HepG2 (cell line): ENCODE results near the gene SFR1. TPM values are rescaled to one million over a fixed set of nuclear protein-coding genes. Genes with fewer than 3 reads are reported as not detected.

Source experiments
- GABPB1 ChIP-seq: IDR thresholded peaks from 2 replicates; pipeline ENCODE4 v1.6.1; 2016; ENCODE audit warnings: mild to moderate bottlenecking, missing genetic modification reagents, moderate library complexity, missing compliant biosample characterization
- HOXA7 ChIP-seq: sonication (generic); formaldehyde crosslinking; IDR thresholded peaks from 2 replicates; pipeline ENCODE4 v1.8.1; 2022; ENCODE audit warnings: mild to moderate bottlenecking, missing genetic modification reagents, moderate library complexity
- RBFOX2 ChIP-seq: fragments of 200-400 bp; formaldehyde crosslinking; IDR thresholded peaks from 2 replicates; pipeline ENCODE4 v1.6.1; 2017; ENCODE audit warnings: low read depth, mild to moderate bottlenecking, low read length
- SETDB1 ChIP-seq: sonication (generic); formaldehyde crosslinking; IDR thresholded peaks from 2 replicates; pipeline ENCODE4 v1.5.1; 2020; ENCODE audit warnings: missing genetic modification reagents, mild to moderate bottlenecking, borderline replicate concordance
- TEAD3 ChIP-seq: optimal IDR thresholded peaks from 2 replicates; pipeline ENCODE3; 2016; ENCODE audit warnings: borderline replicate concordance
- ZBTB40 ChIP-seq, 2 experiments: fragments of 450-650 bp in 1 of 2; sonication (generic) in 1 of 2; formaldehyde crosslinking in 1 of 2; IDR thresholded peaks; 2 replicates each; pipeline versions ENCODE4 v1.6.1 to v1.8.0; 2016 to 2022; ENCODE audit warnings: antibody characterized with exemption in 1 of 2, mild to moderate bottlenecking in 1 of 2, missing genetic modification reagents in 1 of 2
- ZC3H4 ChIP-seq: sonication (generic); formaldehyde crosslinking; IDR thresholded peaks from 2 replicates; pipeline ENCODE4 v1.4.0; 2020; ENCODE audit warnings: missing genetic modification reagents, borderline replicate concordance
- ZNF207 ChIP-seq: fragments of 450-650 bp; IDR thresholded peaks from 2 replicates; pipeline ENCODE4 v1.6.1; 2016; ENCODE audit warnings: antibody characterized with exemption, borderline replicate concordance
- ZNF331 ChIP-seq: sonication (generic); formaldehyde crosslinking; IDR thresholded peaks from 2 replicates; pipeline ENCODE4 v1.4.0; 2020; ENCODE audit warnings: missing genetic modification reagents
- ZNF777 ChIP-seq: sonication (generic); formaldehyde crosslinking; IDR thresholded peaks from 2 replicates; pipeline ENCODE4 v1.4.0; 2020; ENCODE audit warnings: missing genetic modification reagents
- ZNF781 ChIP-seq: sonication (generic); formaldehyde crosslinking; IDR thresholded peaks from 2 replicates; pipeline ENCODE4 v1.5.1; 2020; ENCODE audit warnings: borderline replicate concordance, mild to moderate bottlenecking, missing genetic modification reagents; ENCODE audit errors: not compliant biosample characterization
- ZNF782 ChIP-seq: sonication (generic); formaldehyde crosslinking; IDR thresholded peaks from 2 replicates; pipeline ENCODE4 v1.4.0; 2020; ENCODE audit warnings: missing genetic modification reagents, mild to moderate bottlenecking, borderline replicate concordance
- polyA plus RNA-seq, 8 experiments: library from polyadenylated mRNA; depleted of rRNA in 3 of 8; stranded (reverse) in 7 of 8; unstranded in 1 of 8; fragments of >200 nt; fragmentation: Illumina TruSeq in 4 of 8; extraction: Trizol in 4 of 8; gene quantifications; 2 replicates each; pipeline versions ENCODE4 v1.2.1 to v1.2.3, GENCODE V29; 2011 to 2016; ENCODE audit warnings: low read depth in 4 of 8, missing spikeins in 1 of 8, mixed read lengths in 1 of 8; ENCODE audit not compliant: insufficient read depth in 1 of 8
- total RNA-seq, 5 experiments: library from RNA; depleted of rRNA; stranded (reverse); fragments of >200 nt; fragmentation: Illumina TruSeq; extraction: Trizol; gene quantifications; 2 replicates each; pipeline ENCODE4 v1.2.3, GENCODE V29; 2016; ENCODE audit warnings: low read depth in 1 of 5
- TF ChIP-seq, protein P1 (sequence below): sonication (generic); formaldehyde crosslinking; IDR thresholded peaks from 2 replicates; pipeline ENCODE4 v1.4.0; 2020; ENCODE audit warnings: missing genetic modification reagents, mild to moderate bottlenecking, borderline replicate concordance
- TF ChIP-seq, protein P2 (sequence below): IDR thresholded peaks from 2 replicates; pipeline ENCODE4 v1.6.1; 2016; ENCODE audit warnings: missing genetic modification reagents, missing compliant biosample characterization

SFR1 gene
- total and polyA plus RNA-seq, 2 of the 13 experiments (the other 11 are each of a cell fraction or from before 2014, with no cell fraction given): 2.2 to 6.1 TPM

DNA sequence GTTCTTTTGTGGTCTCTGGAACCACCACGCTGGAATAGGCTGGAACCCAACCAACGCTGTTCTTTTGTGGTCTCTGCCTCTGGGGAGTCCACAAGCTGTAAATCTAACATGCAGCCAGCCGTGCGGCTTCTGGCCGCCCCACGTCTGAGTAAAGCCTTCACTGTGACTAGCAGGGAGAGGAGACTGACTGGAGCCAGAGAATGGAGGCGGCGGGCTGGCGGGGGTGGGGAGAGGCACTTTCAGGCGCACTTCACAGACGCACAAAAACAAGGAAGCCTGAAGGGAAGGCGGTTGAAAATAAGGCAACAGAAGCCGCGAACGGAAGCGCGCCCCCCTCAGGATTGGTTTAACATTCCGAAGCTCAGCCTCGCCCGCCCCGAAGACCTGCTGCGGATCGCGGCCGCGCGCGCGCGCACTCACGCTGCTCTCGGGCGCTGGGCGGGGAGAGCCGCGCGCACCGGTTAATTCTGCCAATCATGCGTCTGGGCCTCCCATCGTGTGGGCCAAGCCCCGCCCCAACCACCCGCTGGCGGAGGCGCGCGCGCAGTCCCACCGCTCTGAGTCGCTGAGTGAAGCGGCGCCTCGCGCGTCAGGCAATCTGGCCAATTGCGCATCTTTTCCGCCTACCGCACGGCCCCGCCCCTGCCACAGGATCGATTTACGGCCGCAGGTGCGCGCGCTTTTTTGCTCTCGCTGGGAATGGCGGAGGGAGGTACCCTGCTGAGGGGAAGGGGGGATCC, at the start of gene SFR1 (continued):
- TF ChIP-seq ZNF777 (CRISPR knock-in tag): no peak; the same call in 1 of the 2 replicates
- TF ChIP-seq RBFOX2: peak; percentile 86
- TF ChIP-seq ZNF331 (CRISPR knock-in tag): 0 out of 2 replicates have a peak, but pooled peaks have one; percentile 5
- TF ChIP-seq, protein P1, sequence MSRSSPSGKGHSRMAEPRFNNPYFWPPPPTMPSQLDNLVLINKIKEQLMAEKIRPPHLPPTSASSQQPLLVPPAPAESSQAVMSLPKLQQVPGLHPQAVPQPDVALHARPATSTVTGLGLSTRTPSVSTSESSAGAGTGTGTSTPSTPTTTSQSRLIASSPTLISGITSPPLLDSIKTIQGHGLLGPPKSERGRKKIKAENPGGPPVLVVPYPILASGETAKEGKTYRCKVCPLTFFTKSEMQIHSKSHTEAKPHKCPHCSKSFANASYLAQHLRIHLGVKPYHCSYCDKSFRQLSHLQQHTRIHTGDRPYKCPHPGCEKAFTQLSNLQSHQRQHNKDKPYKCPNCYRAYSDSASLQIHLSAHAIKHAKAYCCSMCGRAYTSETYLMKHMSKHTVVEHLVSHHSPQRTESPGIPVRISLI (CRISPR knock-in tag): no peak
- no peak for TF ChIP-seq ZNF781 (CRISPR knock-in tag)
- TF ChIP-seq HOXA7: no peak
- no peak for TF ChIP-seq ZNF207
- no peak for TF ChIP-seq ZBTB40 (IDR thresholded peaks at IDR 0.05)
- TF ChIP-seq ZBTB40 (CRISPR knock-in tag; IDR thresholded peaks at IDR 0.05): no peak
- TF ChIP-seq TEAD3: peak; percentile 93
- TF ChIP-seq ZC3H4 (CRISPR knock-in tag): no peak
- no peak for TF ChIP-seq ZNF782 (CRISPR knock-in tag)
- TF ChIP-seq GABPB1 (CRISPR knock-in tag): peak; percentile 82
- TF ChIP-seq, protein P2, sequence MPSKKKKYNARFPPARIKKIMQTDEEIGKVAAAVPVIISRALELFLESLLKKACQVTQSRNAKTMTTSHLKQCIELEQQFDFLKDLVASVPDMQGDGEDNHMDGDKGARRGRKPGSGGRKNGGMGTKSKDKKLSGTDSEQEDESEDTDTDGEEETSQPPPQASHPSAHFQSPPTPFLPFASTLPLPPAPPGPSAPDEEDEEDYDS: peak; percentile 98
- TF ChIP-seq SETDB1 (CRISPR knock-in tag): no peak
